Transverse colon (tissue), 4 donors: Measurements from ENCODE around the gene CCDC85C.

Source experiments
- CTCF ChIP-seq, 5 experiments: fragments of 200-600 bp in 3 of 5; fragments of 450-650 bp in 2 of 5; sonication (generic) in 3 of 5; IDR thresholded peaks; 1 replicate in 2 of 5; 2 replicates in 3 of 5; pipeline ENCODE4 v1.5.1; 2016 to 2017; ENCODE audit warnings: antibody characterized with exemption in 5 of 5, inconsistent platforms in 3 of 5, mild to moderate bottlenecking in 2 of 5, moderate library complexity in 1 of 5
- POLR2A ChIP-seq: fragments of 450-650 bp; IDR thresholded peaks from one replicate; pipeline ENCODE4 v1.6.1; 2016; ENCODE audit warnings: antibody characterized with exemption, mild to moderate bottlenecking, moderate library complexity
- POLR2AphosphoS5 ChIP-seq, 3 donors: sonication (generic); formaldehyde crosslinking; IDR thresholded peaks; one replicate each; pipeline ENCODE4 v1.6.1; 2016; ENCODE audit warnings: antibody characterized with exemption in 3 of 3

DNA sequence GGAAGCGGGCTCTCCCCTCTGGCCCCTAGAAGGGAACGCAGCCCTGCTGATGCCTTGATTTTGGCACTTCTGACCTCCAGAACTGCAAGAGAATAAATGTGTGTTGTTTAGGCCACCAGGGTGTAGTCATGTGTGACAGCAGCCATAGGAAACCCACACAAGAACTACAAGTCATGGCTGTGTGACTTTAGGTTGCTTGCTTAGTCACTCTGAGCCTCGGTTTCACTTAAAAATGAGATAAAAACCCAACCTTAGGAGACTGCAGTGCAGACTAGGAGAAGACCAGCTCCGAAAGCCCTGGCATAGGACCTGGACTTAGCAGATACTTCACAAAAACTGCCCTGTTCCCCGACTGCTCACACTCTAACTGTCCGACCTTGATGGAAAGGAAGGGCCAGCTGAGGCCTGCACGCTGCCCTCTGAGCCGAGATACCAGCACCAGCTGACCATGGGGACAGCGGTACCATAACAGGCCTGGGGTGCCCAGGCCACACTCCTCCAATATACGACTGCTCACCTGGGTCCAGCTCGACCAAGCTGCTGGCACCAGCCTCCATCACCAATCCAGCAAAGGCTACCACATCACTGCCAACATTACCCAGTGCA, 53.5 kb downstream of the CCDC85C start:
- TF ChIP-seq CTCF (IDR thresholded peaks at IDR 0.05) (no peak), POLR2A (no peak), POLR2AphosphoS5 (IDR thresholded peaks at IDR 0.05) (no peak)
